NCI-H2171 (cell line): ENCODE measurements around the gene TIFAB.
"Not testable (repeated sequence)": the region's sequence is repeated elsewhere in the genome, so short reads cannot be mapped to it uniquely, and the experiment has no call there.

Source experiments
- DNase-seq: peaks from one replicate; lab custom pipeline; 2025; lab: John Stamatoyannopoulos, UW

The TIFAB gene

GRCh38 chr5:135452321-135453030 is at the start of gene TIFAB:
TIFAB (minus strand) TSS chr5:135452351; CDS start chr5:135449939, 2,412 bp downstream.
- peak; percentile 50 for DNase-seq

- DNase-seq = no peak
These were observed 46.5 kb upstream of the TIFAB start for GRCh38 chr5:135498637-135498995.

GRCh38 chr5:135497971-135498636 is 46.0 kb upstream of the TIFAB start:
- peak; percentile 73 for DNase-seq

- DNase-seq = not testable (repeated sequence)
These were observed 43.4 kb upstream of the TIFAB start for GRCh38 chr5:135495531-135495930.

- no peak for DNase-seq
These were observed 42.0 kb upstream of the TIFAB start for GRCh38 chr5:135494196-135494595.

- no peak for DNase-seq
These were observed 41.4 kb upstream of the TIFAB start for GRCh38 chr5:135493406-135494180.

GRCh38 chr5:135492319-135492626 is 40.1 kb upstream of the TIFAB start:
- DNase-seq = no peak

- DNase-seq = peak; percentile 78
These were observed 39.6 kb upstream of the TIFAB start for GRCh38 chr5:135491552-135492318.

- no peak for DNase-seq
These were observed 38.9 kb upstream of the TIFAB start for GRCh38 chr5:135491038-135491551.

- DNase-seq = no peak
These were observed 38.3 kb upstream of the TIFAB start for GRCh38 chr5:135490245-135491037.

- no peak for DNase-seq
These were observed 37.5 kb upstream of the TIFAB start for GRCh38 chr5:135489466-135490244.

- DNase-seq = peak; percentile 75
These were observed 36.7 kb upstream of the TIFAB start for GRCh38 chr5:135488727-135489465.

- DNase-seq = no peak
These were observed 35.8 kb upstream of the TIFAB start for GRCh38 chr5:135487839-135488514.

GRCh38 chr5:135487037-135487395 is 34.9 kb upstream of the TIFAB start:
- DNase-seq = no peak

GRCh38 chr5:135486131-135487036 is 34.2 kb upstream of the TIFAB start:
- DNase-seq = no peak

GRCh38 chr5:135484674-135485086 is 32.5 kb upstream of the TIFAB start:
- no peak for DNase-seq

- DNase-seq = no peak
These were observed 31.1 kb upstream of the TIFAB start for GRCh38 chr5:135483254-135483653.

GRCh38 chr5:135482381-135482933 is 30.3 kb upstream of the TIFAB start:
- DNase-seq = no peak
